Measurements from ENCODE around the gene NFIB.

The NFIB gene

DNA sequence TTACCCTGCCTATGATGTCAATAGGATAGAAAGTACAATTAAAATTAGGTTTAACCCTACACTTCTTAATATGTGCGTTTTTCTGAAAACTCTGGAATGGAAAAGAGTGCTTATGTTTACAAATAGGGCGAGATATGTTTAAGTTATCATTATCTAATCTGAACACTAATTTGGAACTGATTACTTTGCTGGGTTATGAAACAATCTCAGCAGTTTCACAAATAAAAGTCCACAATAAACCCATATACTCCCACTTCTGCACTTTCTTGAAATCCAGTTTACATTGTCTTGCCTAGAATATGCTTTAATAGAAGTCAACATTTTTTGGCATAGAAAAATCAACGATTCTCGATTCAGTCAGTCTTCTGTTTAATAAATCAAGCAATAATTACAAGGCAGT, 236.3 kb downstream of the NFIB start:
- Histone ChIP-seq H3K4me1 (peaks cover 13% of the 10 kb centered on the region), H3K27ac (no peak overlapping the region), H3K9ac (no peak overlapping the region), H4K20me1 (no peaks in the 10 kb centered on the region), H3K4me2 (no peak overlapping the region), H3K4me3 (no peak overlapping the region), H3K9me3 (no peaks in the 10 kb centered on the region), H3K36me3 (no peaks in the 10 kb centered on the region), H3K27me3 (no peaks in the 10 kb centered on the region)
- TF ChIP-seq Cebpa-rat (IDR thresholded peaks at IDR 0.05) = no peak

DNA sequence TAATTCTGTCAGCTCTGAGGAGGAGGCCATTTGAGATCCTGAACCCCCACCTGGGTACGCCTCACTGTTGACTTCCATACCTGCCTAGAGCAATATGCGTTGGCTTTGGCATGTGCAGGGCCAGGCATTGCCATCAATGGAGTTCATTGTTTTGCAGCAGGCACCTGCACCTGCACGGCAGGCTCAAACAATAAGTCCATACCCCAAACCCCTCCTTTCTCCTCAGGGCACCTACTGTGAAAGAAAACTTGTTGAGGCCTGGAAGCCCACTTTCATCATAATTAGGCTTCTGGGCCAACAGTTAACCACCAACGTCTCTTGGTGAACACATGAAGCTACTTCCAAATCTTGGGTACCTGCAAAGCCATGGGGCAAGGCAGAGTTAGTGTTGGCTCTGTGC, 238.7 kb downstream of the NFIB start:
- H3K4me1 ChIP-seq = peaks cover 10% of the 10 kb centered on the region
- H3K36me3 ChIP-seq = no peaks in the 10 kb centered on the region
- no peak overlapping the region for H3K4me3 ChIP-seq
- no peak overlapping the region for H3K4me2 ChIP-seq
- no peaks in the 10 kb centered on the region for H4K20me1 ChIP-seq
- H3K27ac ChIP-seq = no peak overlapping the region
- no peaks in the 10 kb centered on the region for H3K27me3 ChIP-seq
- no peak for TF ChIP-seq Cebpa-rat (IDR thresholded peaks at IDR 0.05)
- H3K9ac ChIP-seq = no peak overlapping the region
- no peaks in the 10 kb centered on the region for H3K9me3 ChIP-seq

DNA sequence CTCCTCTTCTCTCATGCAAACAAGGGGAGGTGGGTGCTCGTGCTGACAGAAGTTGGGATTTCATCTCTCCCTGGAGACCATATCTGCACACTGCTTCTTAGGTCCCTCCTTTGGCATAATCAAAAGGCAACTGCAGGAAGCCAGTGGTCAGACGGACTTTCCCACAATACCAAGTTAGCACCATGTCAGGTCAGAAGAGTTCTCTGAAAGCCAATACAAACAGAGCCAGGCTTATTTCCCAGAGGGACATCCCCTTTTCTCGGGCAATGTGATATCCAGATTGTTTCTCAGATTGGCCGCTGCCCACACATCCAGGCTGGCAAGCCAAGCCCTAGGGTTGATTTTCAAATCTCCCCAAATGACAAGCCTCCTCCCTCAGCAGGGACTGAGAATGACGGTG, 241.1 kb downstream of the NFIB start:
- H3K9ac ChIP-seq = no peak overlapping the region
- no peaks in the 10 kb centered on the region for H3K27me3 ChIP-seq
- H3K36me3 ChIP-seq = no peaks in the 10 kb centered on the region
- no peak for TF ChIP-seq Cebpa-rat (IDR thresholded peaks at IDR 0.05)
- peak overlapping the region; percentile 61 for H3K4me2 ChIP-seq
- peaks cover 10% of the 10 kb centered on the region for H3K4me1 ChIP-seq
- H4K20me1 ChIP-seq = no peaks in the 10 kb centered on the region
- H3K27ac ChIP-seq = no peak overlapping the region
- no peaks in the 10 kb centered on the region for H3K9me3 ChIP-seq
- no peak overlapping the region for H3K4me3 ChIP-seq

DNA sequence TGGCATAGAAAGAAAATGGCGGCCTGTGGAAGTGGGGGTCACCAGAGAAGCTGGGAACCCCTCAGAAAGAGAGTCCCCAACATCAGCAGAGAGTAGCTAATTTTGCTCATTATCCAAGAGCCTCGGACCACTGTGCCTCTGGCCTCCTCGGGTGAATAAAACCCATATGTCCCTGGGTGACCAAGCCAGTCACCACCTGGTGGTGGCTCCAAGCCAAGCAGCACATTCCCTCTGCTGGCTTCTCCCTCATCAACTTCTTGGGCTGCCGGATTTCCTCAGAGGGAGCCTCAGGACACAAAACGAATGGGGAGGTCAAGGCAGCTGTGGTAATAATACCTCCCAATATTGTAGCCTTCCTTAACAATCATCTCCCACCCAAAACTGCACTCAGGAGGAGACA, 242.5 kb downstream of the NFIB start:
- no peaks in the 10 kb centered on the region for H3K9me3 ChIP-seq
- no peaks in the 10 kb centered on the region for H4K20me1 ChIP-seq
- TF ChIP-seq Cebpa-rat (IDR thresholded peaks at IDR 0.05) = no peak
- H3K4me3 ChIP-seq = no peak overlapping the region
- H3K4me2 ChIP-seq = no peak overlapping the region
- H3K36me3 ChIP-seq = no peaks in the 10 kb centered on the region
- H3K9ac ChIP-seq = no peak overlapping the region
- H3K4me1 ChIP-seq = peaks cover 10% of the 10 kb centered on the region
- no peaks in the 10 kb centered on the region for H3K27me3 ChIP-seq
- no peak overlapping the region for H3K27ac ChIP-seq

DNA sequence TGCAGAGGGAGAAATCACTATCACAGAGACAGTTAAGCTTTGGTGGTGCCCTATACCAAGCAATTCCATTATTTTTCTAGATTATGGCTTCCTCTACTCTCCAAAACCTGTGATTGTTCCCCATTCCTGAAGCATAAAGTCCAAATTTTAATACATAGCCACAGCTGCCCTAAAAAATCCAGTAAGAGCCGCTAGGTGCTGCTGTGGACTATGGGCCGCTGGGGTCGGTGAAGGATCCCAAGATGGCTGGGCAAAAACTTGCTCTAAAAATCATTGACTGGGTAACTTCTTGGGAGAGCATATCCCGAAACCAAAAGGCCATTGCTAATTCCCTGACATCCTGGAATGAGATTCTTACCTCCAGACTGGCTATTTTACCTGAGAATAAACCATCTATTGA, 245.3 kb downstream of the NFIB start:
- no peaks in the 10 kb centered on the region for H3K27me3 ChIP-seq
- no peaks in the 10 kb centered on the region for H4K20me1 ChIP-seq
- no peak overlapping the region for H3K27ac ChIP-seq
- H3K9me3 ChIP-seq = no peaks in the 10 kb centered on the region
- H3K4me2 ChIP-seq = no peak overlapping the region
- H3K4me3 ChIP-seq = no peak overlapping the region
- no peak for TF ChIP-seq Cebpa-rat (IDR thresholded peaks at IDR 0.05)
- no peak overlapping the region for H3K9ac ChIP-seq
- no peaks in the 10 kb centered on the region for H3K36me3 ChIP-seq
- peaks cover 10% of the 10 kb centered on the region for H3K4me1 ChIP-seq

DNA sequence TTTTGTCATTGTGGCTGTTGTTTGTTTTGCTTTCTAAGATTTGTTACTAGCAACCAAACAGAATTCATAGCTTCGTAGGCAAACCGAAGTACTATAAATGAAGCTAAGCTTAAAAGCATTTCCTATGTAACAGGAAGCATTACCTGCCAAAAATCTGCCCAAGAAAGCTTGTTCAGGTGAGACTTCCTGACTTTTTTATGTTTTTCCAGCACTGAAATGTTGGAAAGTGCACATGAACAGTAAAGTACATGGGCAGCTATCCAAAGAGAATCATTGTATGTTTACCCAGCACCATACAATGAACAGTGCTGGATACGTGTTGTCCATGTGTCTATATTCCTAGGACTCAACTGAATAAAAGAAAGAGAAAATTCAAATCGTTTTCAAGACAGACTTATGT, 247.1 kb downstream of the NFIB start:
- no peak overlapping the region for H3K27ac ChIP-seq
- no peaks in the 10 kb centered on the region for H3K4me1 ChIP-seq
- no peak overlapping the region for H3K4me2 ChIP-seq
- no peak overlapping the region for H3K4me3 ChIP-seq
- no peaks in the 10 kb centered on the region for H4K20me1 ChIP-seq
- H3K27me3 ChIP-seq = no peaks in the 10 kb centered on the region
- no peaks in the 10 kb centered on the region for H3K9me3 ChIP-seq
- H3K9ac ChIP-seq = no peak overlapping the region
- TF ChIP-seq Cebpa-rat (IDR thresholded peaks at IDR 0.05) = no peak
- no peaks in the 10 kb centered on the region for H3K36me3 ChIP-seq

DNA sequence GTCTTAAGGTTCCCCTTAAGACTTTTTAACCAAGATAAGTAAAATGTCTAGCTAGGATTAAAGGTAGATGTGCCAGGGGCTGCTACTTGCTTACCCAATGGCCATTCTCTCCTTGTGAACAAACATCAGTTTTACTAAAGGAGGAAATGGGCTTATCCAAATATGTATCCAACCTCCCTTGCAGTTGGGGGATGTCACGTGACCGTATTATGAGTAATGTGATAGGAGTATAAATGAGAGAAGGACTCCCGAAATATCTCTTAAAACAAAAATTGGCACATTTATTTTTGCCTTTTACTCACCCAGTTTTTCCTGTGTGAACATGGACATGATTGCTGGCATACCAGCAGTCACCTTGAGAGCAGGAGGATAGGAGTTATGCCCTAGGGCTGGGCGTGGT, 247.9 kb downstream of the NFIB start:
- no peaks in the 10 kb centered on the region for H3K36me3 ChIP-seq
- no peak overlapping the region for H3K4me2 ChIP-seq
- H3K9ac ChIP-seq = no peak overlapping the region
- H3K27me3 ChIP-seq = no peaks in the 10 kb centered on the region
- H3K4me1 ChIP-seq = no peaks in the 10 kb centered on the region
- H3K9me3 ChIP-seq = no peaks in the 10 kb centered on the region
- no peak overlapping the region for H3K27ac ChIP-seq
- H3K4me3 ChIP-seq = no peak overlapping the region
- H4K20me1 ChIP-seq = no peaks in the 10 kb centered on the region
- no peak for TF ChIP-seq Cebpa-rat (IDR thresholded peaks at IDR 0.05)

DNA sequence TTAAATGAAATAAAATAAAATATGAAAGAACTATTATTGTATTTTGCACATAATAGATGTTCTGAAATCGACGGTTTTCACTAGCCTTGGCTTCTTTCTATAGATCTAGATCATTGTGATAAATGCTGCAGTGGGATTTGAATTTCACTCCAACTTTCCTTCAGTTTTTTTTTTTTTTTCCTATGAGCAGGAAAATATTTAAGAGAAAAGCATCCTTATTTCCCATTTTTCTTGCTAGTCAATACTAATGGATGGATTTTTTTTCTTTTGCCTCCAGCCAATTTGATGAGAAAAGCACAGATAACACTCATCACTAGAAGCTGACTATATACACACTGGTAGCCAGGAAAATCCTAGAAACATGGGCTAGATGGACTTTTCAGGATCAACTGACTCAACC, 249.0 kb downstream of the NFIB start:
- Histone ChIP-seq H3K4me3 (no peak overlapping the region), H3K4me1 (no peaks in the 10 kb centered on the region), H3K36me3 (no peaks in the 10 kb centered on the region), H4K20me1 (no peaks in the 10 kb centered on the region), H3K9me3 (no peaks in the 10 kb centered on the region), H3K4me2 (no peak overlapping the region), H3K27ac (no peak overlapping the region), H3K27me3 (no peaks in the 10 kb centered on the region), H3K9ac (no peak overlapping the region)
- TF ChIP-seq Cebpa-rat (IDR thresholded peaks at IDR 0.05) = no peak

DNA sequence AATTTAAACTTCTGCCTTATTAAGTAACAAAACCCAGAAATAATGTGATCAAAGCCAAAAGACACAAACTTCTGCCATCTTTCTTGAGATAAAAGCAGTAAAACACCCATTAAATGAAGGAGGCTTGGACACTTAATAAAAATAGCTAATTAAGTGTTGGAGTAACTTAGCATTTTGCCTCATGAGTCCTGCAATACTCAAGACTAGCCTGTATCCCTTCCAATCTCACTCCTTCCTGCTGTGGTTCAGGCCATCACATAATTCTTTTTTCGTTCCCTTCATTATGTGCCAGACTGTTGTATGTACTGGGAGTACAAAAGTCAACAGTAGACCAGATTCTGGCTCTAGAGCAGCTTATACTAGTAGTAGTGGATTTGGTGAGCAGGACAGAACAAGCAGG, 250.2 kb downstream of the NFIB start:
- Histone ChIP-seq H3K9ac (no peak overlapping the region), H3K4me2 (no peak overlapping the region), H3K27ac (no peak overlapping the region), H3K27me3 (no peaks in the 10 kb centered on the region), H3K4me1 (no peaks in the 10 kb centered on the region), H3K4me3 (no peak overlapping the region), H3K9me3 (no peaks in the 10 kb centered on the region), H4K20me1 (no peaks in the 10 kb centered on the region), H3K36me3 (no peaks in the 10 kb centered on the region)
- no peak for TF ChIP-seq Cebpa-rat (IDR thresholded peaks at IDR 0.05)

DNA sequence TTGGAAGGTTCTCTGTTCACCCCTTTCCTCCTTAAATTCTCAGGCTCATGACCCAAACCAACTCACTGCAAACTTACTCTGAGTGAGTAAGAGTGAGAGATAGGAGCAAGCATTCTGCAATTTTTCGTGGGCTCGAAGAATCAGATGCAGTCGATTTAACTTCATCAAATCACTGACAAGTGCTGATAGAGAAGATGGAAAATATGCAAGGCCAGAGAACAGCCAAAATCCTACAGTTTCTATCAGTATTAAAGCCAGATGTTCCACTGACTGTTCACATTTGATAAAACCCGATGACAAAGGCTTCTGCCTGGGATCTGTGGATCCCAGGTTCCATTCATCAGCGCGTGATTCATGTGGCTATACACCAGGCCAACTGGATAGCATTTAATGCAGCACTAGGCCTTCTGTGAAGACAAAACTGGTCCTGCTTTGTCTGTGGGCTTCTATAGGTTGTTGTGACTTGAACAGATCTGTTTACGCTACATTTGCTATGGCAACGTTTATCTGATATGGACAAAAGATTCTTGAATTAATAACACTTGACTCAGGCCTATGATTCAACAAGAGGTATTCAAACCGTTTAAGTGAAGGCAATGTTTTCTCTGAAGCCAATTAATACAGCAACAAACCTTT, 251.2 kb downstream of the NFIB start:
- Histone ChIP-seq H3K27ac (no peak overlapping the region), H3K27me3 (no peaks in the 10 kb centered on the region), H3K36me3 (no peaks in the 10 kb centered on the region), H4K20me1 (no peaks in the 10 kb centered on the region), H3K4me3 (no peak overlapping the region), H3K4me1 (0 out of 2 replicates have a peak, but pooled peaks cover 6% of the 10 kb centered on the region), H3K9ac (no peak overlapping the region), H3K4me2 (no peak overlapping the region), H3K9me3 (no peaks in the 10 kb centered on the region)
- TF ChIP-seq Cebpa-rat (IDR thresholded peaks at IDR 0.05) = no peak

Measured in BLaER1 (cell line).